Measurements from ENCODE around the gene GRIP1.

- no peak for TF ChIP-seq POU2F2 (IDR thresholded peaks at IDR 0.05; ENCODE audit: low read depth, low read length)
- TF ChIP-seq POLR2A (IDR thresholded peaks at IDR 0.05; ENCODE audit: low read depth, low read length), result no peak
- no peak for TF ChIP-seq TAF1 (IDR thresholded peaks at IDR 0.05; ENCODE audit: low read depth, low read length)
These were observed 16.7 kb downstream of the GRIP1 start for GRCh38 chr12:66662179-66662578.

Measured in GM12891 (cell line).